ENCODE results near the gene NPHP4. TPM values are rescaled to one million over a fixed set of nuclear protein-coding genes. Genes with fewer than 3 reads are reported as not detected.
A peak's percentile ranks its signal among the peaks of the same experiment; 100 is the strongest.

NPHP4 gene
- total RNA-seq, 1 experiment from 2014 or later = 20.0 TPM

GRCh38 chr1:5915587-5916571, 76.3 kb downstream of the NPHP4 start:
- Histone ChIP-seq H3K4me2 (ENCODE audit: low read length) (no peak overlapping the region), H3K4me1 (ENCODE audit: control insufficient read depth in 1 of 2, insufficient read depth in 2 of 2, low read length in 2 of 2) (peaks cover 5 to 6% of the 10 kb centered on the region in 2 experiments; a peak in 3 of 4 replicates), H3K9me3 (ENCODE audit: control insufficient read depth in 1 of 2, insufficient read depth in 1 of 2, low read depth in 1 of 2, low read length in 2 of 2) (no peaks in the 10 kb centered on the region), H3K27ac (ENCODE audit: low read depth, low read length) (no peak overlapping the region), H3K9ac (ENCODE audit: low read length) (no peak overlapping the region), H3K9me2 (ENCODE audit: insufficient read depth) (no peaks in the 10 kb centered on the region), H3K36me3 (ENCODE audit: control insufficient read depth in 1 of 2, insufficient read depth in 2 of 2, low read length in 2 of 2) (no peaks in the 10 kb centered on the region), H4K20me1 (ENCODE audit: insufficient read depth) (no peaks in the 10 kb centered on the region), H3K27me3 (ENCODE audit: insufficient read depth, low read length) (no peaks in the 10 kb centered on the region), H3K79me2 (ENCODE audit: insufficient read depth, low read length) (no peaks in the 10 kb centered on the region), H2AFZ (ENCODE audit: low read depth, low read length, poor library complexity, severe bottlenecking) (no peak overlapping the region), H3K4me3 (replicated peaks in 1 of 2; ENCODE audit: low read depth in 1 of 2, low read length in 2 of 2) (no peak overlapping the region)
- POLR2A ChIA-PET = no interaction called here
- CTCF ChIA-PET = no interaction called here
- intact Hi-C loops (cut with micrococcal nuclease) = loop anchor here (1.0 kb wide), 2 partner anchors 279 to 406 kb away; no protein-coding TSS in a partner anchor
- ATAC-seq = peak; percentile 87
- BruUV-seq (replicated peaks) = no TSS peak
- RAD21 ChIA-PET (ENCODE audit: low non-redundant PET in 1 of 2, low total read pairs in 2 of 2, uncharacterized antibody in 2 of 2, unreplicated experiment in 2 of 2) = no interaction called here
- peak; percentile 57; the same call in 1 of the 2 replicates for TF ChIP-seq RAD21 (IDR thresholded peaks at IDR 0.05; ENCODE audit: low read depth)
- no peak for TF ChIP-seq ATF3 (IDR thresholded peaks at IDR 0.05)
- no peak for TF ChIP-seq EGR1 (IDR thresholded peaks at IDR 0.05; ENCODE audit: low read depth)
- peak; percentile 40 to 82 (median 68); a peak in 5 of 6 replicates for TF ChIP-seq CTCF (IDR thresholded peaks at IDR 0.05 in 2 of 3, conservative IDR thresholded peaks at IDR 0.05 in 1 of 3; ENCODE audit: borderline replicate concordance in 1 of 3, insufficient read depth in 1 of 3, low read depth in 2 of 3, low read length in 2 of 3)
- no peak for TF ChIP-seq YY1 (IDR thresholded peaks at IDR 0.05; ENCODE audit: extremely low read depth, insufficient replicate concordance, low read depth, low read length)
- DNase-seq (ENCODE audit: low read depth, low spot score) = peak; percentile 6
